Left forelimb (tissue), 1 donor: ENCODE results near the gene GJB1.
"Not testable (repeated sequence)": the region's sequence is repeated elsewhere in the genome, so short reads cannot be mapped to it uniquely, and the experiment has no call there.

Experiments used
- DNase-seq: peaks from one replicate; pipeline ENCODE4 v3.0.0-alpha.2; 2018; ENCODE audit warnings: low spot score

The GJB1 gene

GRCh38 chrX:71256051-71256450, 33.0 kb downstream of the GJB1 start:
- DNase-seq: no peak

GRCh38 chrX:71256856-71257255, 33.8 kb downstream of the GJB1 start:
- DNase-seq: no peak

- not testable (repeated sequence) for DNase-seq
Observed at GRCh38 chrX:71268624-71269023, 45.6 kb downstream of the GJB1 start.

GRCh38 chrX:71269801-71270395, 46.9 kb downstream of the GJB1 start:
- no peak for DNase-seq

GRCh38 chrX:71272313-71272712, 49.3 kb downstream of the GJB1 start:
- not testable (repeated sequence) for DNase-seq
